ENCODE results near the gene PGBD1. TPM values are rescaled to one million over a fixed set of nuclear protein-coding genes. Genes with fewer than 3 reads are reported as not detected.

Gene PGBD1
- total and polyA plus RNA-seq, 2 of the 13 experiments (the other 11 are each of a cell fraction or from before 2014, with no cell fraction given), result 3.6 to 6.9 TPM

DNA sequence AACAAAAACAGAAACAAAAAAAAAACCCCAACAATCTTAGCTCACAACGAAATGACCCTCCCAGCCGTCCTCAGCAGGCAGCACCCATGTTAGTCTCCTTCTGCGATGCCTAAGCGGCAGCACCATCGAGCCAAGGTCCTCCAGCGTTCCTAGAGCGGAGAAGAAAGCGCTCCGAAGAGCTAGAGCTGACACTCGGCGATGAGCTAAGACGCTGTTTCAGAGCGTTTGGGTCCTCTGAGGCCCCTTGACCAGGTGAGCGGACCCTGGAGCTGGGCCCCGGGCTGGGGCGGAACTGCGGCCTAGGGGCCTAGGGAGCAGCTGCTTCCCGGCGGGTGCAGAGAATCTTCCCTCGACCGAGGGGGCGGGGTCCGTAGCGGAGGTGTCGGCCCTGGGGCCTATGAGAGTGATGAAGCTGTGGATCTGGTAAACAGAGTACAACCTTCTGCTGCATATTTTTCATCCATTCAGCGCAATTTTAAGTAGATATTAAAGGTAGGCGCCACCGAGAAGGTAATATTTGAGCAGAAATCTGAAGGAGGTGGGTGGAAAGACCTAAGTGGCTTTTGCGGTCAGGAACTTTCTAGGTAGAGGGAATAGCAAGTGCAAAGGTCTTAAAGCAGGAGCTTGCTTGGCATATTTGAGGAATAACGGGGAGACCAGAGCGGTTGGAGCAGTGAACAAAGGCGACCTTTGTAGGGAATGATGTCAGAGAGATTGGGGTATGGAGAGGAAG lies 14.2 kb upstream of the PGBD1 start, which contains the start of gene ZSCAN26 (continued):
- peak; percentile 87; the same call in 1 of the 2 replicates for TF ChIP-seq ZNF44 (CRISPR knock-in tag; IDR thresholded peaks at IDR 0.05)
- no peak for TF ChIP-seq TBL1XR1 (IDR thresholded peaks at IDR 0.05; ENCODE audit: borderline replicate concordance, low read length, partially characterized antibody)
- no peak for TF ChIP-seq HOXA7 (CRISPR knock-in tag; IDR thresholded peaks at IDR 0.05)
- 0 out of 2 replicates have a peak, but pooled peaks have one; percentile 27 for TF ChIP-seq MIER3 (CRISPR knock-in tag; IDR thresholded peaks at IDR 0.05; ENCODE audit: borderline replicate concordance)
- 0 out of 2 replicates have a peak, but pooled peaks have one; percentile 57 for TF ChIP-seq ZSCAN12 (CRISPR knock-in tag; IDR thresholded peaks at IDR 0.05)
- no peak for TF ChIP-seq HCFC1 (IDR thresholded peaks at IDR 0.05; ENCODE audit: low read depth, low read length)
- peak; percentile 92 for TF ChIP-seq SATB2 (CRISPR knock-in tag; IDR thresholded peaks at IDR 0.05)
- TF ChIP-seq ZNF296 (CRISPR knock-in tag; conservative IDR thresholded peaks at IDR 0.05), result 0 out of 2 replicates have a peak, but pooled peaks have one; percentile 38
- TF ChIP-seq, protein P1, sequence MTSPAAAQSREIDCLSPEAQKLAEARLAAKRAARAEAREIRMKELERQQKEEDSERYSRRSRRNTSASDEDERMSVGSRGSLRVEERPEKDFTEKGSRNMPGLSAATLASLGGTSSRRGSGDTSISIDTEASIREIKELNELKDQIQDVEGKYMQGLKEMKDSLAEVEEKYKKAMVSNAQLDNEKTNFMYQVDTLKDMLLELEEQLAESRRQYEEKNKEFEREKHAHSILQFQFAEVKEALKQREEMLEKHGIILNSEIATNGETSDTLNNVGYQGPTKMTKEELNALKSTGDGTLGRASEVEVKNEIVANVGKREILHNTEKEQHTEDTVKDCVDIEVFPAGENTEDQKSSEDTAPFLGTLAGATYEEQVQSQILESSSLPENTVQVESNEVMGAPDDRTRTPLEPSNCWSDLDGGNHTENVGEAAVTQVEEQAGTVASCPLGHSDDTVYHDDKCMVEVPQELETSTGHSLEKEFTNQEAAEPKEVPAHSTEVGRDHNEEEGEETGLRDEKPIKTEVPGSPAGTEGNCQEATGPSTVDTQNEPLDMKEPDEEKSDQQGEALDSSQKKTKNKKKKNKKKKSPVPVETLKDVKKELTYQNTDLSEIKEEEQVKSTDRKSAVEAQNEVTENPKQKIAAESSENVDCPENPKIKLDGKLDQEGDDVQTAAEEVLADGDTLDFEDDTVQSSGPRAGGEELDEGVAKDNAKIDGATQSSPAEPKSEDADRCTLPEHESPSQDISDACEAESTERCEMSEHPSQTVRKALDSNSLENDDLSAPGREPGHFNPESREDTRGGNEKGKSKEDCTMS (CRISPR knock-in tag; conservative IDR thresholded peaks at IDR 0.05), result 0 out of 2 replicates have a peak, but pooled peaks have one; percentile 40
- 0 out of 2 replicates have a peak, but pooled peaks have one; percentile 58 for TF ChIP-seq RCOR2 (CRISPR knock-in tag; IDR thresholded peaks at IDR 0.05)
- TF ChIP-seq, protein P2, sequence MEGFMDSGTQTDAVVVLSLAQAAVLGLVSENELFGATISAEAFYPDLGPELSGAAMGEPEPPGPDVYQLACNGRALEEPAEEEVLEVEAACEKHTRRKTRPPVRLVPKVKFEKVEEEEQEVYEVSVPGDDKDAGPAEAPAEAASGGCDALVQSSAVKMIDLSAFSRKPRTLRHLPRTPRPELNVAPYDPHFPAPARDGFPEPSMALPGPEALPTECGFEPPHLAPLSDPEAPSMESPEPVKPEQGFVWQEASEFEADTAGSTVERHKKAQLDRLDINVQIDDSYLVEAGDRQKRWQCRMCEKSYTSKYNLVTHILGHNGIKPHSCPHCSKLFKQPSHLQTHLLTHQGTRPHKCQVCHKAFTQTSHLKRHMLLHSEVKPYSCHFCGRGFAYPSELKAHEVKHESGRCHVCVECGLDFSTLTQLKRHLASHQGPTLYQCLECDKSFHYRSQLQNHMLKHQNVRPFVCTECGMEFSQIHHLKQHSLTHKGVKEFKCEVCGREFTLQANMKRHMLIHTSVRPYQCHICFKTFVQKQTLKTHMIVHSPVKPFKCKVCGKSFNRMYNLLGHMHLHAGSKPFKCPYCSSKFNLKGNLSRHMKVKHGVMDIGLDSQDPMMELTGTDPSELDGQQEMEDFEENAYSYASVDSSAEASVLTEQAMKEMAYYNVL (CRISPR knock-in tag; IDR thresholded peaks at IDR 0.05; ENCODE audit: borderline replicate concordance), result peak; percentile 66; the same call in 1 of the 2 replicates
- TF ChIP-seq, protein P3, sequence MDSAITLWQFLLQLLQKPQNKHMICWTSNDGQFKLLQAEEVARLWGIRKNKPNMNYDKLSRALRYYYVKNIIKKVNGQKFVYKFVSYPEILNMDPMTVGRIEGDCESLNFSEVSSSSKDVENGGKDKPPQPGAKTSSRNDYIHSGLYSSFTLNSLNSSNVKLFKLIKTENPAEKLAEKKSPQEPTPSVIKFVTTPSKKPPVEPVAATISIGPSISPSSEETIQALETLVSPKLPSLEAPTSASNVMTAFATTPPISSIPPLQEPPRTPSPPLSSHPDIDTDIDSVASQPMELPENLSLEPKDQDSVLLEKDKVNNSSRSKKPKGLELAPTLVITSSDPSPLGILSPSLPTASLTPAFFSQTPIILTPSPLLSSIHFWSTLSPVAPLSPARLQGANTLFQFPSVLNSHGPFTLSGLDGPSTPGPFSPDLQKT (CRISPR knock-in tag; IDR thresholded peaks at IDR 0.05; ENCODE audit: borderline replicate concordance), result no peak
- peak; percentile 55 for TF ChIP-seq HMG20B (CRISPR knock-in tag; conservative IDR thresholded peaks at IDR 0.05)
- peak; percentile 86 for TF ChIP-seq SALL2 (CRISPR knock-in tag; IDR thresholded peaks at IDR 0.05)
- peak; percentile 54; the same call in 1 of the 2 replicates for TF ChIP-seq TGIF2 (CRISPR knock-in tag; IDR thresholded peaks at IDR 0.05)
- TF ChIP-seq ZNF766 (CRISPR knock-in tag; IDR thresholded peaks at IDR 0.05; ENCODE audit: borderline replicate concordance), result peak; percentile 89; the same call in 1 of the 2 replicates
- TF ChIP-seq, protein P4, sequence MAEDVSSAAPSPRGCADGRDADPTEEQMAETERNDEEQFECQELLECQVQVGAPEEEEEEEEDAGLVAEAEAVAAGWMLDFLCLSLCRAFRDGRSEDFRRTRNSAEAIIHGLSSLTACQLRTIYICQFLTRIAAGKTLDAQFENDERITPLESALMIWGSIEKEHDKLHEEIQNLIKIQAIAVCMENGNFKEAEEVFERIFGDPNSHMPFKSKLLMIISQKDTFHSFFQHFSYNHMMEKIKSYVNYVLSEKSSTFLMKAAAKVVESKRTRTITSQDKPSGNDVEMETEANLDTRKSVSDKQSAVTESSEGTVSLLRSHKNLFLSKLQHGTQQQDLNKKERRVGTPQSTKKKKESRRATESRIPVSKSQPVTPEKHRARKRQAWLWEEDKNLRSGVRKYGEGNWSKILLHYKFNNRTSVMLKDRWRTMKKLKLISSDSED (CRISPR knock-in tag; IDR thresholded peaks at IDR 0.05), result no peak
- 0 out of 2 replicates have a peak, but pooled peaks have one; percentile 81 for TF ChIP-seq ZNF557 (CRISPR knock-in tag; IDR thresholded peaks at IDR 0.05)
- TF ChIP-seq HOXA9 (CRISPR knock-in tag; IDR thresholded peaks at IDR 0.05; ENCODE audit: borderline replicate concordance), result peak; percentile 71
- TF ChIP-seq, protein P5, sequence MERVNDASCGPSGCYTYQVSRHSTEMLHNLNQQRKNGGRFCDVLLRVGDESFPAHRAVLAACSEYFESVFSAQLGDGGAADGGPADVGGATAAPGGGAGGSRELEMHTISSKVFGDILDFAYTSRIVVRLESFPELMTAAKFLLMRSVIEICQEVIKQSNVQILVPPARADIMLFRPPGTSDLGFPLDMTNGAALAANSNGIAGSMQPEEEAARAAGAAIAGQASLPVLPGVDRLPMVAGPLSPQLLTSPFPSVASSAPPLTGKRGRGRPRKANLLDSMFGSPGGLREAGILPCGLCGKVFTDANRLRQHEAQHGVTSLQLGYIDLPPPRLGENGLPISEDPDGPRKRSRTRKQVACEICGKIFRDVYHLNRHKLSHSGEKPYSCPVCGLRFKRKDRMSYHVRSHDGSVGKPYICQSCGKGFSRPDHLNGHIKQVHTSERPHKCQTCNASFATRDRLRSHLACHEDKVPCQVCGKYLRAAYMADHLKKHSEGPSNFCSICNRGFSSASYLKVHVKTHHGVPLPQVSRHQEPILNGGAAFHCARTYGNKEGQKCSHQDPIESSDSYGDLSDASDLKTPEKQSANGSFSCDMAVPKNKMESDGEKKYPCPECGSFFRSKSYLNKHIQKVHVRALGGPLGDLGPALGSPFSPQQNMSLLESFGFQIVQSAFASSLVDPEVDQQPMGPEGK (CRISPR knock-in tag; IDR thresholded peaks at IDR 0.05), result peak; percentile 70; the same call in 1 of the 2 replicates

All from HepG2 (cell line).